NCI-H1436 treated with DMSO at 0.1 percent for 48 hours (cell line): Measurements from ENCODE around the gene CDK18.
"Not testable (repeated sequence)": the region's sequence is repeated elsewhere in the genome, so short reads cannot be mapped to it uniquely, and the experiment has no call there.

Source experiments
- DNase-seq: peaks from one replicate; lab custom pipeline; 2025; lab: John Stamatoyannopoulos, UW

CDK18 gene

DNA sequence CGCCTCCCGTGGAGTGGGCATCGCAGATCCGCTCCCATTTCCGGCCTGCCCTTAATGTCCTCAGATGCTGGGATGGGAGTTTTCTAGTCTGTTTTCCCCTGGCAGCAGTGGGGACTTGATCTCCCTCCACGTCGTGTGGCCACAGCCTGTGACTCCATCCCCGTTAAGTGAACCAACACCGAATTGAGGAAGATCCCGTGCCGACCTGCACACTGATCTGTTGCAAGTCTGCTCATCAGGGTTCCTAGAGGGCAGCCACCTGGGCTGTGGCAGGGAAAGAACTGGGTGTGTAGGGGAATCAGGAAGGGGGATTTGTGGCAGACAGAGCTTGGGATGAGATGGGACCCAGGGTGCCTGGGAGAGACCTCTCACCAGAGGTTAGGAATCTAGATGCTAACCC is 23.3 kb upstream of the CDK18 start:
- DNase-seq = no peak

DNA sequence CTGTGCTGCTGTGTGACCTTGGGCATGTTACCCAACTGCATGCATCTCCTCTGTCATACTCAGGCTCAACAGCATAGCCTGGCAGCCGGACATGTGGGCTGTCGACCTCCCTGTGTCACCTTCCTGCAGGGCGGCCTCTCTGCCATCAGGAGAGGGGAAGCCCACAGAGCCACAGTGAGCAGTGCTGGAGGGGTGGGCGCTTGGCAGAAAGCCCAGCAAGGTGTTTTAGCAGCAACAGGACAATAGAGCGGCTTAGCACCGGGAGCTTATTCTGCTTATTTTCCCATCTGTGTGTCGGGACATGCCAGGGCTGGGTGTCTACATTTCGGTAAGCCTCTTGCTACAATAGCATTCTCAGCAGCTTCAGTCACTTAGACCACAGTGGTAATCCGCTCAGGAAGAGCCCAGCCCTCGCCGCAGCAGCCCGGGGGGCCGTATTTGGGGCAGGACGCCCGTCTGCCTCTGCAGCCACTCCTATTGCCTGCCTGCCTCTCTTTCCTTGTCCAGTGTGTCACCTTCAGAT is 22.8 kb upstream of the CDK18 start:
- DNase-seq = no peak

DNA sequence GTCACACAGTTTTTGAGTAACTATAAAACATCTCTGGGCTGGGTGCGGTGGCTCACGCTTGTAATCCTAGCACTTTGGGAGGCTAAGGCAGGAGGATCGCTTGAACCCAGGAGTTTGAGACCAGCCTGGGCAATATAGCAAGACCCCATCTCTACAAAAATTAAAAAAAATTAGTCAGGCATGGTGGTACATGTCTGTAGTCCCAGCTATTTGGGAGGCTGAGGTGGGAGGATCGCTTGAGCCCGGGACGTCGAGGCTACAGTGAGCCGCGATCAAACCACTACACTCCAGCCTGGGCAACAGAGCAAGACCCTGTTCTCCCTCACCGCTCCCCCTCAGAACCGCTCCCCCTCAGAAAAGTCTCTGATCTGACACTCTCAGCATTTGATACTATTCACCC is 21.9 kb upstream of the CDK18 start:
- not testable (repeated sequence) for DNase-seq

- DNase-seq = no peak
Measured at GRCh38 chr1:205483372-205483771, 21.1 kb upstream of the CDK18 start.

- peak; percentile 55 for DNase-seq
Measured at GRCh38 chr1:205484985-205485967, 19.2 kb upstream of the CDK18 start.

DNA sequence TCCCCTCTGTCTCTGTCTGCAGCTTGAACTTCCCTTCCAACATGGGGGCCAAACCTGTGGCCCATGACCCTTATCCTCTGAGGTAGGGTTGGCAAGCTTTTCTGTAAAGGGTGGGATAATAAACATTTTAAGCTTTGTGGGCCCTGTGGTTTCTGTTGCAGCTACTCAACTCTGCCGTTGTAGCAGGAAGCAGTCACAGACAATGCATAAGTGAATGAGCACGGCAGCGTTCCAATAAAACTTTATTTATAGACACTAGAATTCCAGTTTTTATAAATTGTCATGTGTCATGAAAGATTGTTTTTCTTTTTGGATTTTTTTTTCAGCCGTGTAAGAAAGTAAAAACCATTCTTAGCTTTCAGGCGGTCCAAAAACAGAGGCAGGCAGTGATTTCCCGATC is 18.2 kb upstream of the CDK18 start:
- DNase-seq = no peak

- peak; percentile 22 for DNase-seq
Measured at GRCh38 chr1:205488074-205488723, 16.3 kb upstream of the CDK18 start.

- no peak for DNase-seq
Measured at GRCh38 chr1:205491794-205492193, 12.7 kb upstream of the CDK18 start.

- no peak for DNase-seq
Measured at GRCh38 chr1:205492201-205492667, 12.2 kb upstream of the CDK18 start.

- no peak for DNase-seq
Measured at GRCh38 chr1:205492774-205493173, 11.7 kb upstream of the CDK18 start.

DNA sequence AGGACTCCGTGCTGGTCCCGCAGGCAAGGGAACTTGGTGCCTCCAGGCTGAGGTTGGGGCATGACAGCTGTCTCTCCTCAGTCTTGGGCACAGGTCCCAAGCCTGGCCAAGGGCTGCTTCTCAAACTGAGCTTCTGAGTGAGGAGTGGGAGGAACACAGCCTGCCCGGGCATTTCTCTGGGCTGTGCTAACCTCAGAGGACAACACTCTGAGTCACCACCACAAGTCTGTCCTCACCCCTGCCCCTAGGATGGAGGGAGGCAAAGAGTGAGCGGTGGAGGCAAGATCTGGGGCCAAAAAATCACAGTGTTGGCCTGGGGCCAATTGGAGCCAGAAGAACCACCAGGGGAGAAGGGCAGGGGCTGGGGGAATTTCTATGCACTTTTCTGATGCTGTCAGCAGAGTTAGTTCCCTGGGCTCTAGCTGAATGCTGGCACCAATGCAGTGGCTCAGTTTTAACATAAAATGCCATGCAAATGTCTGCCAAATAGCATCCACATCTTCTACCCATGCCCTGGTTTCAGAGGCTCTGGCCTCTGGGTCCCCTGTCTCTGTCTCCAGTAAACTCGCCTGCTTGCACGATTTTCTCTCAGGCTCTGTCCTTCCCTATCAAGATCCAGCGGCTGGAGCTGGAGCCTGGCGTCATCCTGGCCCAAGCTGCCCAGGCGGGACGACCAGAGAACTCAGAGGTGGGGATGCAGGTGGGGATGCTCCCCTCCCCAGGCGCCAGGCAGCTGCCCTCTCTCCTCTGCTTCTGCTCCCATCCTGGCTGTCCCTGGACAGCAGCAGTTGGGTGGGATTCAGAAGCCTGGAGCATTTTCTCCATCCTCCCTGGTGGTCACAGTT is 11.0 kb upstream of the CDK18 start:
- DNase-seq = no peak

- no peak for DNase-seq
Measured at GRCh38 chr1:205494115-205494514, 10.4 kb upstream of the CDK18 start.

- peak; percentile 75 for DNase-seq
Measured at GRCh38 chr1:205495237-205495823, 9.1 kb upstream of the CDK18 start.

DNA sequence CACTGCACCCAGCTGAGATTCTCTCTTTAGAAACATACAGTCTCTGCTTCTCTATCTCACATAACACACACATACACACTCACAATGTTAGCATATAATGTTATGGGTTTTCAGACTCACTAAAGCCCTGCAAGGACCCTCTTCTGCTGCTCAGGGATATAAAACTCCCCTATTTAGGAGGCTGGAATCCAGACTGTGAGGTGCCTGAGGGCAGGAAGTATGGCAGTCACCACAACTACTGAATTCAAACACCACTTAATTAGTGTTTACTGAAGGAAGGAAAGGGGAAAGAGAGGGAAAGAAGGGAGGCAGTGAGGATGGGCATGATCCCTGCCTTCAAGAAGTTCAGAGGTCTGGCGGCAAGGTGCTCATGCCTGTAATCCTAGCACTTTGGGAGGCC is 7.8 kb upstream of the CDK18 start:
- DNase-seq = no peak

DNA sequence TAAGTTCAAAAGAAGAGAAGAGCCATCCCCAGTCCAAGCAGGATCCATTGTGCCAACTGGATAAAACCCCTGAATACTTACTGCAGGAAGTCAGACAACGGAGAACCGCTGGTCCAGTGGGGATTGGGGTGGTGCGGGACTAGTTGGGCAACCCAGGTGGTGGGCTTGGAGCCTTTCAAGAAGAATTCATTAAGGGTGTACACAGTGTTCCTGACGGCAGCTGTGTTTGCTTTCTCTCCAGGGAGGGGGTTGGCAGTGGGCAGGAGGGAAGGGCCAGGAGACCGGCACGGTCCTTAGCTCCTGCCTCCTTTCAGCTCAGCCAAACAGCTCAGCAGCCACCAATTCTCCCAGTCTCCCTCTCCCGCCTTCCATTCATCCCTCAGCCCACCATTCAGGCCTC is 7.1 kb upstream of the CDK18 start:
- DNase-seq = no peak

DNA sequence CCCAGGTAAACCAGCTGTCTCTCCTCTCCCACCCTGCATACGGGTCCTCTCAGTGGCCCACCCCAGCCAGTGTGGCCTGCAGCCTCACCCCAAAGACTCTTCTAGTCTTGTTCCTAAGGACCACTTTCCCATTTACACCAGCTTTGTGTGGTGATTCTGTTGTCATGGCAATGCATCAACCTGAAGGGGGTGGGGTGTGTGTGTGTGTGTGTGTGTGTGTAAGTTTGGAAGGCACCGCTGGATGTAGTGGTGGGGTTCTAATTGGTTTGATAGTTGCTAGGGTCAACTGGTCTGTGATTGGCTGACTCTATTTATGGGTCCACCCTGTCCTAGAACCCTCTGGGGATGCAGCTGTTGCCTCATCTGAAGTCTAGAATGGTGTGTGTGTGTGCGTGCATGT is 4.7 kb upstream of the CDK18 start:
- DNase-seq = no peak

DNA sequence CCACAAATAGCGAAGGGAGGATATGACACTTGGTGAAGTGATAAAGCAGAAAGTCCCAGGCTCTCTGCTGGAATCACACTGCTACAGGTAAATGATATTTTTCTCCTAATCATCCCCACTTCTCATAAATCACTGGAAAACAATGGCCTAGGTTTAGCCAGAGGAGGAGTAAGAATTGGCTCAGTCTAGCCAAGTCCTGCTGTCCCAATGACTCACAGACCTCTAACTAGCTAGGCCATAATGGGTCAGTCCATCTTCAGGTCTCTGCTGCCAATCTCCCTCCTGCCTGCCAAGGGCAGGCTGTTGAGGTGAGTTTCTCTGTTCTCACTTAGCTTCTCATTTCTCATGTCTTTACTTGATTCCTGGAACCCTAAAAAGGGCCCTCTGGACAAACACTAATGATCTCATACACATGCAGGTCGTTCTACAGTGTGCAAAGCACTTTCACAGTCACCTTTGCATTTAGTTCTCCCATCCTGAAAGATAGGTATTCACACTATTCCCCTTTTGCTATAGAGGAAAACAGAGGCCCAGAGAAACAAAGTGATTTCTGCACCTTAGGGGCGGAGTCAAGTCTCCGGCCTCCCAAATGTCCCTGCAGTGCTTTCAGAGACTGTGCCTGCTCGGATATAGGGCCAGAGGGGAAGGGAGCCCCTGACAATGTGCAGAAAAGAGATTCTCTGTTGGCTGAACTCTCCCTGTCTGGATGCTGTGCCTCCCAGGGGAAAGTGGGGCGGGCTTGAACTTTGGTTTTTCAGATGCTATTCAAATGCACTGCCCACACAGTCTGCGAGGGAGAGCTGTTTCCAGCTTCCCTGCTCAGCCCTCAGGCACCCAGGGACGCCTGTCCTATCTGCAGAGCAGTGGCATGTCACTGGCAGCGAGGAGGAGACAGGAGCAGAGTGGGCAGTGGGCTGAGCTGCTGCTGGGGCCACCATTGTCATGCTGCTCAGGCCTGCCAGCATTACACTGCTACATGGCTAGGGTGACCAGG is 3.9 kb upstream of the CDK18 start:
- DNase-seq = no peak

DNA sequence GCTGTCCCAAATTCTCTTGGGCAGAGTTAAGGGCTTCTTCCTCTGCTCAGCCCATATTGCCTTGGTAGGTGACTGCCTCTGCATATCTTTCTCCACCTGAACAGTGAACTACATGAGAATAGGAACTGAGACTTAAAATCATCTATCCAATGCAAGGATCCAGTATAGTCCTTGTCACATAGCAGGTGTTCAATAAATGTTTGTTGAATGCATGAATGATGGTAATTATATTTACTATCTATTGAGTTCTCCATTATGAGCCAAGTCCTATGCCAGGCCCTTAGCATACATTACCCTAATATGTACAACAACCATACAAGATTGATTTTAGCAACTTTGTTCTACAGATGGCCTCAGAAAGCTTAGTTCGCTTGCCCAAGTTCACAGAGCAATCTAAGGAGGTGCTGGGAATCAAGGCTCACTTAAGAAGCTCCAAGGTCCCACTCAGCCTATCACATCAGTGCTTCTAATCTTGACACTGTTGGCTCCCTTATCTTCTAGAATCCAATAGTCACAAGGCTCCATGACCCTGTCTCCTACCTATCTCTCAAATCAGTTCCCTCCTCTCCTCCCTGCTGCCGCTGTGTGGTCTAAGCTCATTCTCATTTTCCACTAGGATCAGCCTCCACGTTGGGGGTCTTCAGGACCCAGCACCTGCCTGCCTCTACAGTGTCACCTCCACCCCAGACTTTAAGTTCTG is 2.2 kb upstream of the CDK18 start:
- DNase-seq = no peak

DNA sequence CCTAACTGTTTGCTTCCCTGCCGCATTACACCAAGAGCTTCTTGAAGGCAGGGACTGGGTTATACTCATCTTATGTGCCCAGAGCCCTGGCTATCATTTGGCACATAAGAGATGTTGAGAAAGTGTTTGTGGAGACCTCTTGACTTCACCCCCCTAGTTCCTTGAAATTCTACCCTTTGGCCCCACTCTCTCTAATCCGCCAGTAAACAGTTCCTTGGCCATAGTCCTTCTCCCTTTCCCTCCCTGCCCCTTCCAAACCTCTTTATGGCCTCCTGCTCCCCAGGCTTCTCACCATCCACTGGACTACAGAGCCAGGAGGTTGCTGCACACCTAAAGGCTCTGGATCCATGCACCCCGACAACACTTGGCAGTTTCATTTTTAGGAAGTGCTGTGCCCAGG is 1.5 kb upstream of the CDK18 start:
- no peak for DNase-seq
